Inflammatory macrophage treated with lipopolysaccharide for 1 hour (primary cell): Measurements from ENCODE around the gene ERC1.
A peak's percentile ranks its signal among the peaks of the same experiment; 100 is the strongest.

ENCODE experiments used
- DNase-seq, 2 donors: peaks; one replicate each; pipeline ENCODE4 v3.0.0-alpha.2; 2020 to 2022

The ERC1 gene

DNA sequence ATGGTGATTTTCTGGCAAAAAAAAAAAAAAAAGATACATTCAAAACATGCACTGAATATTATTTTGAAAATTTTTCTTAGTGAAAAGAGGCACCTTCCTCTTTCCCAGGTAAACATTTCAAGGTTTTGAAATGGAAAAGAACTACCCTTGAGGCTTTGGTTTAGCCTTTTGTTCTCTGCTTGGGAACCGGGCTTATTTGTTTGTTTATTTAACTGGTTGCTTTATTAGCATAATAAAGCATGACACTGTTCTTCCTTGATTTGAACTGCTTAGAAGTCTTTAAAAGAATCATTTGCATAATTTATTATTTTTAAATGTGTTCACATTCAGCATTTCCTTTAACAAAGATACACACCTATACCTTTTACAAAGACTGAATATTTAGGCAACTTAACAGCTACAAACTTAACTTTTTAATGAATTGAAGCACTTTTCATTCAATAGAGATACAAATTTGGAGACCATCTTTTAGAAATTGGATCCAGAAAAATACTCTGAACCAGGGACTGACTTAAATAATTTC lies 428.9 kb downstream of the ERC1 start:
- no peak for DNase-seq

DNA sequence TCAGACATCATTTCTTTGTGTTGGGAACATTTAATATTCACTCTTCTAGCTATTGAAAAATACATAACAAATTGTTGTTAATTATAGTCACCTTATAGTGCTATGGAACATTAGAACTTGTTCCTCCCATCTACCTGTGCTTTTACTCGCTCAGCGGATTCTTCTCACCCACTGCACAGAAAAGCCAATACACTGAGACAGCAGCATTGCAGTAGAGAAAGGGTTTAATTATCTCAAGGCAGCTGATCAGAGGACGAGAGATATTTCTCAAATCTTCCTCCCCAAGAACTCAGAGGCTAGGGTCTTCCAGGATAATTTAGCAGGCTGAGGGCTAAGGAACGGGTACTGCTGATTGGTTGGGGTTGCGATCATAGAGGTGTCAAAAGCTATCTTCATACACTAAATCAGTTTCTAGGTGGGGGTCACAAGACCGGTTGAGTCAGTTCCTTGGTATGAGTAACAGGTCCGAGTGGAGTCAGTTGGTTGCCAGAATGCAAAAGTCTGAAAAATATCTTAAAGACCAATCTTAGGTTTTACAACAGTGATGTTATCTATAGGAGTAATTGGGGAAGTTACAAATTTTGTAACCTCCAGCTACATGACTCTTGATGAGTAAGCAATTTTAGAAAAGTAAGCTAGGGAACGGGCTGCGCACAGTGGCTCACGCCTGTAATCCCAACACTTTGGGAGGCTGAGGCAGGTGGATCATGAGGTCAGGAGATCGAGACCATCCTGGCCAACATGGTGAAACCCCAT lies 430.2 kb downstream of the ERC1 start:
- peak; percentile 50 to 59 for DNase-seq

DNA sequence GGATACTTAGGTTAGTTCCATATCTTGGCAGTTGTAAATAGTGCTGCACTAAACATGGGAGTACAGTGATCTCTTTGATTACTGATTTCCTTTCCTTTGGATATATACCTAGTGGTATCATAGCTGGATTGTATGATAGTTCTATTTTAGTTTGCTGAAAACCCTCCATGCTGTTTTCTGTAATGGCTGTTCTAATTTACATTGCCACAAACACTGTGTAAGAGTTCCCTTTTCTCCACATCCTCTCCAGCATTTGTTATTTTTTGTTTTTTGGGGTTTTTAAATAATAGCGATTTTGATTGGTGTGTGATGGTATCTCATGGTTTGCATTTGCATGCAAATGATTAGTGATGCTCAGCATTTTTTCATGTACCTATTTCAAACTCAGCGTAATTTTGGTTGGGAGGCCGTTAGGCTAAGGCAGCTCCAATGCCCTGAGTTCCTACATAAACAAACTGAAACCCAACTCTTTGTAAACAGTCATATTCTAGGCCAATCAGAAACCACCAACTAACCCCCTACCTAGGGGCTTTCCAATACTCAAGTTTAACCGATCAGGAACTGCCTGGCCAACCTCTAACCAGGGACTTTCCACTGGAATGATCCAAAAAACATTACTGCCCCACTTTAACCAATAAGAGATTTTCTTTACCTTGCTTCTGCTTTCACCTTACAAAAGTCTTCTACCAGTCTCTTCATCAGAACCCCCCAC lies 431.7 kb downstream of the ERC1 start:
- peak in 1 of 2 donors; percentile 27 for DNase-seq

DNA sequence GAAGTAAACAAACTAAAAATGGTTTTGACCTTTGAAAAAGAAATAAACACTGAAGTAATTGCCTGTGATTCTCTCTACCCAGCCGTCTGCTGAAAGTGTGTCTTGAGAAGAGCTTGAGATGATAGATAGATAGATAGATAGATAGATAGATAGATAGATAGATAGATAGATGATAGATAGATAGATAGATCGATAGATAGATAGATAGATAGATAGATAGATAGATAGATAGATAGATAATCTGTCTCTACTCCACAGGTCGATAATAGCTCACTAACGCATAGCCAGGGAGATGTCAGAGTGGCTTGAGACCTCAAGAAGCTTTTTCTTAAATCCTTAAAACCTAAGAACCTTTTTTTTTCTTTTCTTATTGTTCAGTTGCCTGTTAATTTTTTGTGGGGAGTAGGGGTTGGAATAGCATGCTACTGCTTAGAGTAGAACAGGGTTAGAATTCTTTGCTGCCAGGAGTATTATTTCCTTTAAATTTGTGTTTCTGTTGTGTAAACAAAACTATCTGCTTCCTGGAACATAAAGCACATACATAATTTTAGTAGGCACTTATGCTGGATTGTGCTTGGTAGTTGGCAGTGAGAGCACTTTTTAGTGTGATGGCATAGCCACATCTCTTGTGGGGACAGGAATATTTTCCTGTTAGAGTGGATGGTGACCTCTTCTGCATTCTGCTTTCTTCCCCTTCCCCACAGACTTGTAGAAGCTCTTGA lies 433.8 kb downstream of the ERC1 start:
- DNase-seq = no peak

DNA sequence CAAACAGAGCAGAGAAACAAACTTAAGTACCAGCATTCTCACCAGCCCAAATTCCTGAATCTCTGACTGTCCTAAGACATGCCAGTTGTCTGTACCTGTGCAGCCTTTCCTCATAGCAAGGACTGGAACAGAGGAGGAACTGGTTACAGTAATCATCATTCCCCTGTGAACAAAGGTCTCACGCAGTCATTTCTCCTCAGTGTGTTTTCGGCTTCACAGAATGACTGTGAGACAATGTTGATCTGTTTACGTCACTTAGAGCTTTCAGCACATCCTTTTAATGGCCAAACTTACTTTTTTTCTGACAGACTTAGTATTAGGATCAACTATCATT lies 434.3 kb downstream of the ERC1 start:
- no peak for DNase-seq

- DNase-seq = no peak
These were observed 437.6 kb downstream of the ERC1 start for GRCh38 chr12:1428671-1429070.

GRCh38 chr12:1429980-1430379 lies 439.0 kb downstream of the ERC1 start:
- peak; percentile 55 to 56 for DNase-seq

- no peak for DNase-seq
These were observed 443.4 kb downstream of the ERC1 start for GRCh38 chr12:1434296-1434955.

GRCh38 chr12:1435044-1435443 lies 444.0 kb downstream of the ERC1 start:
- DNase-seq = no peak

DNA sequence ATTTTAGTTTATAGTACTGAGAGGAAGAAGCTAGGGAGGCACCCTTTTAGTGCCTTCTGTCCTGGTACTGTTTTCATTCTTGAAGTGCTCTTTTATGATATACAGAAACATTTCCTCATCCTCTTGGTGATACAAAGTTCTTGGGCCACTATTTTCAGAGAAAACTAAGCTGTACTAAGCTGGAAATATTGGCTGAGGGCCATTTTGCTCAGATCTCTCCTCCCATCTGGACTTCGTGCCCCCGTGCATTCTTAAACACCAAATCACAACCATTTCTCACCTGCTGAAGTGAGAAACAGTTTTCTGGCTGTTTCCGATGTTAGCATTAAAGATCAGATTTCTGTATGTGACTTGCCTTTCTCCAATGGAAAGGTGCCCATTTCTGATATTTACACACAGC lies 444.4 kb downstream of the ERC1 start:
- DNase-seq = no peak

- no peak for DNase-seq
These were observed 445.0 kb downstream of the ERC1 start for GRCh38 chr12:1436015-1436414.

DNA sequence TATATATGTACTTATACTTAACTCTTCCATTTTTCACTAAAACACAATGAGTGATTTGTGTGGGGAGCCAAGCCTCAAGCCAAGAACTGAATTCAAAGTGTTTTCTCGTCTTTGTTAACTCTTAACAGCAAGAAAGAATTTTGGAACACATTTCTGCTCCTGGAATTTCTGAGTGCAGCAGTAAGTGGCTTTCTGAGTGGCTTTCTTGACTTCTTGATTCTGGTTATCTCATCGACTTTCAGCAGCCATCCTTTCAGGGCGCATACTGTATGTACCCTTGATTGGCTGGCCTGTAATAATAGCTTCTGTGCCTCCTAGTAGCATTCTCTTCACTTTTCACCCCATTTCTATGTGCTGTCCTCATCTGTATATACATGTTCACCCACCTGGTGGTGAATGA lies 446.0 kb downstream of the ERC1 start:
- DNase-seq = no peak

DNA sequence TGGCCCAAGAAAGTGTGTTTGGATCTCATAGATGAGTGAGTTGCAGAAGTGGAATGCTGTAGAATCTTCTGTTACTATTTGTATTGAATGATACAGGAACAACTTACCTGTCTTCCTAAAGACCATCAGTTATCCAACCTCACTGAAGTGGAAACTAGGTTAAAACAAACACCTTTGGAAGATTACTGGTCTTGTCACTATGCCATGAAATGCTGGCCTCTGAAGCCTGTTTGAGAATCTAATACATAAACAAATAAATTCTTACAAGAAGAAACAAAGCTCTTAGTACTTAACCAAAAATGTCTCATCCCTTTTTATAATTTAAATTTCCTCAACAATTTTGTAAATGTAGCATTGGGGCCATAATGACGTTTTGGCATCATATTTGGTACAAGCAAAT lies 448.2 kb downstream of the ERC1 start:
- DNase-seq = no peak

- no peak for DNase-seq
These were observed 448.7 kb downstream of the ERC1 start for GRCh38 chr12:1439687-1440086.

DNA sequence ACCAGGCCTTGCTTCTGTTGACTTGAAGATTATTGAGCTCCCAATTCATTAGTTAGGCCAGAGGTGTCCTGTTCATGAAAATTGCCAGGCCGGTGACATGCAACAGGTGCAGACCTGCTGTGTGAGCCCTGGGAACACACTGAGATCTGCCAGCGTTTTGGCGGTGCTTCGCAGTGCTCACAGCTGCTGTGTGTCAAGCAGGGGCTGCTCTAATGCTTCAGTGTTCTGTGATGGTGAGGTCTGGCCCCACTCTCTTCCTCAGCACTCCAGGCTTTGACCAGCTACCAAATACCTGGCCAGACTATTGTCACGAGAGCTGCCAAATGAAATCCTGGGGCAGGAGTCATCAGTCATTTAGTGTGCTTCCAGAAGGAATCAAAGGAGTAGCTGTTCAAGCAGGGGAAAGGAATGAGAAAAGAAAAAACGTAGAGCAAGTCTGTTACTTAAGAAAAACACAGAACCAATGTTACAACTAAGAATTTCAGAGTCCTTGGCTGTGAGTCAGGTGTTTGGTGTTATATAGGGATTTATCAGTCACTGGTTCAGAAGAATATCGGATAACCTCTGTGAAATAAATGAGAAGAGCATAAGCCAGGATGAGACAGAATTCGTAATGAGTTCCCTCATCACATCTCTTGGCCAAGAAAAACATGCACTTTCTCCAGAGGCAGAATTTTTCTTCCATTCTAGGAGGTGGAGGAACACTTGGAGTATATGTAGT lies 452.6 kb downstream of the ERC1 start:
- DNase-seq = no peak

DNA sequence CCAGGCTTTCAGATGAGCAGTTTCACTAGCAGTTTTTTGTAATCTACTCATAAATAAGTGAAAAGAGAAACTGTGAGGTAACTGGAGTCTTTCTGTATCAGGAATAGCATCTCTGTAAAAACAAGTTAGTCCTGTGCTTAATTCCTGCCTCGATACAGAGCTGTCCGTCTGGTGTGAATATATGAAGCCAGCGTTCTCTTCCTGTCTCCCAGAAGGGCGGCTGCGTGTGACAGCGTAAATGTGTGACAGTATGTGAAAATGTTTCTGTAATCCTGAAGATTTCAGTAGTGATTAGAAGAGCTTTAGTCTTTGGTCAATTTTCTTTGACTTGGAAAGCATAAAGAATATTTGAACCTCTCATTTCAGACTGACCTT lies 453.1 kb downstream of the ERC1 start:
- DNase-seq = no peak

DNA sequence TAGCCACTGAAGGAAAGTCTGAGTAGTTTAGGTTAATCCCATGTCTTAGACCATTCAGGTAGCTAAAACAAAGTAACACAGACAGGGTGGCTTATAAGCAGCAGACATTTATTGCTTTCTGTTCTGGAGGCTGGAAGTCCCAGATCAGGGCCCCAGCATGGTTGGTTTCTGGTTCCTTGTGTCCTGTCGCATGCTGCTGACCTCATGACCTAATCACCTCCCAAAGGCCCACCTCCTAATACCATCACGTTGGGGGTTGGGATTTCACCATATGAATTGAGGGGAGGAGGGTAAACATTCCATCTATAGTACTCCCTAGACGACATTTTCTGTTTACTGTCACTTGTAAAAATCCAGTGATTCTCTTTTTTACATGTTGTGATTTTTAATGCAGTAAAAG lies 454.8 kb downstream of the ERC1 start:
- no peak for DNase-seq

GRCh38 chr12:1448336-1448735 lies 457.3 kb downstream of the ERC1 start:
- DNase-seq = no peak

DNA sequence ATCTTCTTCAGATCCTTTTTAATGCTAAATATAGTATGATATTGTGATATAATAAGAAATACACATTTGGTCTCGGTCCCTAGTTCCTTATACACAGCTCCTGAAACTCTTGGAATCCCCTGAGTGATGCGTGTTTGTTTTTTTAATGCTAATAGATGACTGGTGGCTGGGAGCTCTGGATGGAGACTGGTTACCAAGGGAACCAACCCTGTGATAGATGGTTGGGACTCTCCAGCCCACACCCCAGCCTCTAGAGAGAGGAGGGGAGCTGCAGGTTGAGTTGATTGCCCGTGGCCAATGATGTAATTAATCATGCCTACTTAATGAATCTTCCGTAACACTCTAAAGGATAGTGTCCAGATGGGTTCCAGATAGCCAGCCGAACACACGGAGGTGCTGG lies 462.8 kb downstream of the ERC1 start:
- DNase-seq = no peak

DNA sequence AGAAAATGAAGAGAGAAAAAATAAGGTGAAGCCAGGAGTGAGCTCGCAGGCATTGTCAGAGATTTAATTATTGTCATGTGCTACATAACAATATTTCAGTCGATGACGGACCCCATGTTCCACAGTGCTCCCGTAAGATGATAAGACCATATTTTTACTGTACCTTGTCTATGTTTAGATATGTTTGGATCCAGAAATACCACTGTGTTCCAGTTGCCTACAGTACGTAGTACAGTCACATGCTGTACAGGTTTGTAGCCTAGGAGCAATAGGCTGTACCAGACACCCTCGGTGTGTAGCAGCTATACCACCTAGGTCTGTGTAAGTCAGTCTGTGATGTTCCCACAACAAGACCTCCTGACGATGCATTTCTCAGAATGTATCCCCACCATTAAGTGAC lies 465.9 kb downstream of the ERC1 start:
- no peak for DNase-seq

- no peak for DNase-seq
These were observed 466.9 kb downstream of the ERC1 start for GRCh38 chr12:1457901-1458300.

- DNase-seq = no peak
These were observed 468.3 kb downstream of the ERC1 start for GRCh38 chr12:1459339-1459738.
